Measurements from ENCODE around the gene TOP2B.

DNA sequence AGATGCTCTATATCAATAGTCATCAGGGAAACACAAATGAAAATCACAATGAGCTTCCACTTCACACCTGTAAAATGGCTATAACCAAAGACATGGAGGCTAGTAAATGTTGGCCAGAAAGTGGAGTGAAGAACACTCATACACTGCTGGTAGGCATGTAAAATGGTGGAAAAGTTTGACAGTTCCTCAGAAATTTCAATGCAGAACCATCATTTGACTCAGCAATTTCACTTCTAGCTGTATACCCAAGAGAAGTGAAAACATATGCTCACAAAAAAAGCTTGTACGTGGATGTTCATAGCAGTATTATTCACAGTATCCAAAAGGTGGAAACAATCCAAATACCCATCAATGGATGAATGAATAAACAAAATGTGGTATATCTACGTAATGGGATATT is 19.2 kb upstream of the TOP2B start:
- TF ChIP-seq, protein P1, sequence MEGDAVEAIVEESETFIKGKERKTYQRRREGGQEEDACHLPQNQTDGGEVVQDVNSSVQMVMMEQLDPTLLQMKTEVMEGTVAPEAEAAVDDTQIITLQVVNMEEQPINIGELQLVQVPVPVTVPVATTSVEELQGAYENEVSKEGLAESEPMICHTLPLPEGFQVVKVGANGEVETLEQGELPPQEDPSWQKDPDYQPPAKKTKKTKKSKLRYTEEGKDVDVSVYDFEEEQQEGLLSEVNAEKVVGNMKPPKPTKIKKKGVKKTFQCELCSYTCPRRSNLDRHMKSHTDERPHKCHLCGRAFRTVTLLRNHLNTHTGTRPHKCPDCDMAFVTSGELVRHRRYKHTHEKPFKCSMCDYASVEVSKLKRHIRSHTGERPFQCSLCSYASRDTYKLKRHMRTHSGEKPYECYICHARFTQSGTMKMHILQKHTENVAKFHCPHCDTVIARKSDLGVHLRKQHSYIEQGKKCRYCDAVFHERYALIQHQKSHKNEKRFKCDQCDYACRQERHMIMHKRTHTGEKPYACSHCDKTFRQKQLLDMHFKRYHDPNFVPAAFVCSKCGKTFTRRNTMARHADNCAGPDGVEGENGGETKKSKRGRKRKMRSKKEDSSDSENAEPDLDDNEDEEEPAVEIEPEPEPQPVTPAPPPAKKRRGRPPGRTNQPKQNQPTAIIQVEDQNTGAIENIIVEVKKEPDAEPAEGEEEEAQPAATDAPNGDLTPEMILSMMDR (IDR thresholded peaks at IDR 0.05; ENCODE audit: low read length): no peak
- no peak for TF ChIP-seq EZH2 (IDR thresholded peaks at IDR 0.05; ENCODE audit: borderline replicate concordance, low read length)
